GM21529 (cell line): ENCODE results near the gene UIMC1.
"Not testable (repeated sequence)": the region's sequence is repeated elsewhere in the genome, so short reads cannot be mapped to it uniquely, and the experiment has no call there.

Experiments
- ATAC-seq: cut with Tn5 transposase; IDR thresholded peaks from one replicate; pipeline ENCODE4 v1.9.1; 2021; ENCODE audit not compliant: unreplicated experiment

UIMC1 gene

GRCh38 chr5:177010153-177010552, 3.6 kb upstream of the UIMC1 start:
- ATAC-seq: no peak

- no peak for ATAC-seq
Observed at GRCh38 chr5:177008716-177009115, 2.1 kb upstream of the UIMC1 start.

GRCh38 chr5:177005619-177006264, 837 bp downstream of the UIMC1 start:
- ATAC-seq: peak; percentile 58

- no peak for ATAC-seq
Observed at GRCh38 chr5:177004961-177005360, 1.6 kb downstream of the UIMC1 start.

- ATAC-seq: no peak
Observed at GRCh38 chr5:177003649-177004048, 2.9 kb downstream of the UIMC1 start.

GRCh38 chr5:176999526-176999925, 7.1 kb downstream of the UIMC1 start:
- ATAC-seq: not testable (repeated sequence)

- no peak for ATAC-seq
Observed at GRCh38 chr5:176998828-176999227, 7.8 kb downstream of the UIMC1 start.

- no peak for ATAC-seq
Observed at GRCh38 chr5:176996780-176997179, 9.8 kb downstream of the UIMC1 start.

- ATAC-seq: peak; percentile 45
Observed at GRCh38 chr5:176995896-176996767, 10.4 kb downstream of the UIMC1 start.

GRCh38 chr5:176995122-176995490, 11.5 kb downstream of the UIMC1 start:
- ATAC-seq: no peak

GRCh38 chr5:176994460-176995121, 12.0 kb downstream of the UIMC1 start:
- ATAC-seq: peak; percentile 61

- not testable (repeated sequence) for ATAC-seq
Observed at GRCh38 chr5:176993081-176993480, 13.5 kb downstream of the UIMC1 start.

- ATAC-seq: no peak
Observed at GRCh38 chr5:176987583-176987982, 19.0 kb downstream of the UIMC1 start.

- ATAC-seq: no peak
Observed at GRCh38 chr5:176986280-176986679, 20.3 kb downstream of the UIMC1 start.

- no peak for ATAC-seq
Observed at GRCh38 chr5:176985516-176985915, 21.1 kb downstream of the UIMC1 start.

- not testable (repeated sequence) for ATAC-seq
Observed at GRCh38 chr5:176984176-176984575, 22.4 kb downstream of the UIMC1 start.

GRCh38 chr5:176983593-176983992, 23.0 kb downstream of the UIMC1 start:
- not testable (repeated sequence) for ATAC-seq

- not testable (repeated sequence) for ATAC-seq
Observed at GRCh38 chr5:176983112-176983511, 23.5 kb downstream of the UIMC1 start.

GRCh38 chr5:176980818-176981217, 25.8 kb downstream of the UIMC1 start:
- no peak for ATAC-seq

GRCh38 chr5:176979669-176980068, 26.9 kb downstream of the UIMC1 start:
- no peak for ATAC-seq

GRCh38 chr5:176965633-176966032, 40.9 kb downstream of the UIMC1 start:
- ATAC-seq: no peak

GRCh38 chr5:176959051-176959450, 47.5 kb downstream of the UIMC1 start:
- no peak for ATAC-seq
